ENCODE measurements around the gene AFTPH.

The AFTPH gene

GRCh38 chr2:64605991-64606478 lies 81.9 kb downstream of the AFTPH start:
- DNase-seq = no peak

GRCh38 chr2:64606479-64607363 lies 82.6 kb downstream of the AFTPH start:
- in situ Hi-C loops (cut with MboI; ENCODE audit: low pct_unique_long_range_greater_than_20kb, low sequenced_read_pairs) = loop anchor here (25.0 kb wide), 1 partner anchor 431 kb away; no protein-coding TSS in a partner anchor
- DNase-seq = peak; percentile 93

More at GRCh38 chr2:64605991-64606478, 81.9 kb downstream of the AFTPH start:
- in situ Hi-C loops (cut with MboI; ENCODE audit: low pct_unique_long_range_greater_than_20kb, low sequenced_read_pairs) = loop anchor here (25.0 kb wide), 1 partner anchor 431 kb away; no protein-coding TSS in a partner anchor

GRCh38 chr2:64607381-64608304 lies 83.5 kb downstream of the AFTPH start:
- DNase-seq = no peak
- in situ Hi-C loops (cut with MboI; ENCODE audit: low pct_unique_long_range_greater_than_20kb, low sequenced_read_pairs) = loop anchor here (25.0 kb wide), 1 partner anchor 430 kb away; no protein-coding TSS in a partner anchor

- DNase-seq = peak; percentile 50
- in situ Hi-C loops (cut with MboI; ENCODE audit: low pct_unique_long_range_greater_than_20kb, low sequenced_read_pairs) = loop anchor here (25.0 kb wide), 1 partner anchor 428 kb away; no protein-coding TSS in a partner anchor
Measured at GRCh38 chr2:64608867-64609226, 84.7 kb downstream of the AFTPH start.

GRCh38 chr2:64609227-64609941 lies 85.3 kb downstream of the AFTPH start:
- DNase-seq = peak; percentile 53
- in situ Hi-C loops (cut with MboI; ENCODE audit: low pct_unique_long_range_greater_than_20kb, low sequenced_read_pairs) = loop anchor here (25.0 kb wide), 1 partner anchor 428 kb away; no protein-coding TSS in a partner anchor

- no peak for DNase-seq
- in situ Hi-C loops (cut with MboI; ENCODE audit: low pct_unique_long_range_greater_than_20kb, low sequenced_read_pairs) = loop anchor here (25.0 kb wide), 1 partner anchor 427 kb away; no protein-coding TSS in a partner anchor
Measured at GRCh38 chr2:64609942-64610281, 85.8 kb downstream of the AFTPH start.

GRCh38 chr2:64610316-64610855 lies 86.3 kb downstream of the AFTPH start:
- in situ Hi-C loops (cut with MboI; ENCODE audit: low pct_unique_long_range_greater_than_20kb, low sequenced_read_pairs) = loop anchor here (25.0 kb wide), 1 partner anchor 427 kb away; no protein-coding TSS in a partner anchor
- no peak for DNase-seq

- in situ Hi-C loops (cut with MboI; ENCODE audit: low pct_unique_long_range_greater_than_20kb, low sequenced_read_pairs) = loop anchor here (25.0 kb wide), 1 partner anchor 425 kb away; no protein-coding TSS in a partner anchor
Measured at GRCh38 chr2:64612575-64613195, 88.6 kb downstream of the AFTPH start.

GRCh38 chr2:64613276-64613675 lies 89.1 kb downstream of the AFTPH start:
- DNase-seq = no peak
- in situ Hi-C loops (cut with MboI; ENCODE audit: low pct_unique_long_range_greater_than_20kb, low sequenced_read_pairs) = loop anchor here (25.0 kb wide), 1 partner anchor 424 kb away; no protein-coding TSS in a partner anchor

More at GRCh38 chr2:64612575-64613195, 88.6 kb downstream of the AFTPH start:
- no peak for DNase-seq

- no peak for DNase-seq
- in situ Hi-C loops (cut with MboI; ENCODE audit: low pct_unique_long_range_greater_than_20kb, low sequenced_read_pairs) = loop anchor here (25.0 kb wide), 1 partner anchor 422 kb away; no protein-coding TSS in a partner anchor
Measured at GRCh38 chr2:64615192-64615763, 91.2 kb downstream of the AFTPH start.

- in situ Hi-C loops (cut with MboI; ENCODE audit: low pct_unique_long_range_greater_than_20kb, low sequenced_read_pairs) = loop anchor here (25.0 kb wide), 1 partner anchor 421 kb away; no protein-coding TSS in a partner anchor
Measured at GRCh38 chr2:64615844-64616536, 91.9 kb downstream of the AFTPH start.

GRCh38 chr2:64617631-64618151 lies 93.6 kb downstream of the AFTPH start:
- DNase-seq = no peak
- in situ Hi-C loops (cut with MboI; ENCODE audit: low pct_unique_long_range_greater_than_20kb, low sequenced_read_pairs) = loop anchor here (25.0 kb wide), 1 partner anchor 420 kb away; no protein-coding TSS in a partner anchor

More at GRCh38 chr2:64615844-64616536, 91.9 kb downstream of the AFTPH start:
- DNase-seq = no peak

GRCh38 chr2:64620661-64621060 lies 96.5 kb downstream of the AFTPH start:
- in situ Hi-C loops (cut with MboI; ENCODE audit: low pct_unique_long_range_greater_than_20kb, low sequenced_read_pairs) = loop anchor here (25.0 kb wide), 1 partner anchor 417 kb away; no protein-coding TSS in a partner anchor
- no peak for DNase-seq

GRCh38 chr2:64622443-64623241 lies 98.5 kb downstream of the AFTPH start:
- no peak for DNase-seq
- in situ Hi-C loops (cut with MboI; ENCODE audit: low pct_unique_long_range_greater_than_20kb, low sequenced_read_pairs) = loop anchor here (25.0 kb wide), 1 partner anchor 415 kb away; no protein-coding TSS in a partner anchor

- no peak for DNase-seq
- in situ Hi-C loops (cut with MboI; ENCODE audit: low pct_unique_long_range_greater_than_20kb, low sequenced_read_pairs) = loop anchor here (25.0 kb wide), 1 partner anchor 414 kb away; no protein-coding TSS in a partner anchor
Measured at GRCh38 chr2:64623242-64623850, 99.2 kb downstream of the AFTPH start.
